SK-N-SH (cell line): Measurements from ENCODE around the gene SLC26A1.

Experiments
- ELF1 ChIP-seq: IDR thresholded peaks from 2 replicates; pipeline ENCODE4 v1.4.0; 2012
- EP300 ChIP-seq, 2 experiments: IDR thresholded peaks; 2 replicates each; pipeline versions ENCODE4 v1.4.0 to v1.6.1; 2012; ENCODE audit warnings: borderline replicate concordance in 1 of 2, low read depth in 1 of 2, low read length in 1 of 2
- FOXJ3 ChIP-seq: sonication (generic); formaldehyde crosslinking; IDR thresholded peaks from 2 replicates; pipeline ENCODE4 v1.5.1; 2020; ENCODE audit warnings: mild to moderate bottlenecking, missing genetic modification reagents
- GABPA ChIP-seq: IDR thresholded peaks from 2 replicates; pipeline ENCODE4 v1.4.0; 2012; ENCODE audit warnings: low read depth, mild to moderate bottlenecking
- MEF2A ChIP-seq: IDR thresholded peaks from 2 replicates; pipeline ENCODE4 v1.4.0; 2012; ENCODE audit warnings: low read depth, borderline replicate concordance
- NFIC ChIP-seq: IDR thresholded peaks from 2 replicates; pipeline ENCODE4 v1.4.0; 2012; ENCODE audit warnings: borderline replicate concordance
- POLR2AphosphoS5 ChIP-seq: IDR thresholded peaks from 2 replicates; pipeline ENCODE4 v1.6.1; 2012; ENCODE audit warnings: low read depth, low read length
- RAD21 ChIP-seq: IDR thresholded peaks from 2 replicates; pipeline ENCODE4 v1.6.1; 2012; ENCODE audit warnings: mild to moderate bottlenecking, low read length
- TAF1 ChIP-seq: IDR thresholded peaks from 2 replicates; pipeline ENCODE4 v1.6.1; 2012; ENCODE audit warnings: low read depth, mild to moderate bottlenecking, low read length, moderate library complexity, borderline replicate concordance
- TEAD4 ChIP-seq: IDR thresholded peaks from 2 replicates; pipeline ENCODE4 v1.4.0; 2012; ENCODE audit warnings: mild to moderate bottlenecking, borderline replicate concordance; ENCODE audit not compliant: insufficient read depth
- YY1 ChIP-seq: IDR thresholded peaks from 2 replicates; pipeline ENCODE4 v1.4.0; 2012; ENCODE audit warnings: low read depth, mild to moderate bottlenecking
- TF ChIP-seq, protein P1 (sequence below): fragments of 200-600 bp; sonication (generic); IDR thresholded peaks from 2 replicates; pipeline ENCODE4 v1.6.1; 2017; ENCODE audit warnings: antibody characterized with exemption, mild to moderate bottlenecking, moderate library complexity
- TF ChIP-seq, protein P2 (sequence below): IDR thresholded peaks from 2 replicates; pipeline ENCODE4 v1.4.0; 2012; ENCODE audit warnings: low read depth

DNA sequence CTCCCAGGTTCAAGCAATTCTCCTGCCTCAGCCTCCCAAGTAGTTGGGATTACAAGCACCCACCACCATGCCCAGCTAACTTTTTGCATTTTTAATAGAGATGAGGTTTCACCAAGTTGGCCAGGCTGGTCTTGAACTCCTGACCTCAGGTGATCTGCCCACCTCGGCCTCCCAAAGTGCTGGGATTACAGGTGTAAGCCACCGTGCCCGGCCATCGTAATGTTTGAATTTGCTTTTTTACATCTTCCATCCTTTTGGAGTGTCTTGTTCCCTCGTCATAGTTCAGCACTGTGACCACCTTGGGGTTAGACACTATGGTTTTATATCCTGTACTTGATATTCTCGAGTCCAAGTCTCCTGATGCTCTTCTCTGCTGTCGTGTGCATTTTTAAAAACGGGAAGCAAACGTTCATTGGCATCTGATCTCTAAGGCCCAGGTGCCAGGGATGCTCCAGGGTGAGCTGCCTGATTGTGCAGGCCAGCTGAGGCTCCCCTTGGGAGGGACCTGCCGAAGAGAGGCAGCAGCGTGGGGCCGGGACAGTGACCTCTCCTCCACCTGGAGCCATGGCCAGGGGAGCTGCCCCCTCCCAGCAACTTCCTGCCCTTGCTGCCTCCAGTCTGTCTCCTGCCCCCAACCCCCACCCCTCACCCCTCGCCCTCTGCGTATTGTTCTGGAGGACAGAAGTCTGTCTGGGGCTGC, 36.5 kb downstream of the SLC26A1 start:
- TF ChIP-seq, protein P1, sequence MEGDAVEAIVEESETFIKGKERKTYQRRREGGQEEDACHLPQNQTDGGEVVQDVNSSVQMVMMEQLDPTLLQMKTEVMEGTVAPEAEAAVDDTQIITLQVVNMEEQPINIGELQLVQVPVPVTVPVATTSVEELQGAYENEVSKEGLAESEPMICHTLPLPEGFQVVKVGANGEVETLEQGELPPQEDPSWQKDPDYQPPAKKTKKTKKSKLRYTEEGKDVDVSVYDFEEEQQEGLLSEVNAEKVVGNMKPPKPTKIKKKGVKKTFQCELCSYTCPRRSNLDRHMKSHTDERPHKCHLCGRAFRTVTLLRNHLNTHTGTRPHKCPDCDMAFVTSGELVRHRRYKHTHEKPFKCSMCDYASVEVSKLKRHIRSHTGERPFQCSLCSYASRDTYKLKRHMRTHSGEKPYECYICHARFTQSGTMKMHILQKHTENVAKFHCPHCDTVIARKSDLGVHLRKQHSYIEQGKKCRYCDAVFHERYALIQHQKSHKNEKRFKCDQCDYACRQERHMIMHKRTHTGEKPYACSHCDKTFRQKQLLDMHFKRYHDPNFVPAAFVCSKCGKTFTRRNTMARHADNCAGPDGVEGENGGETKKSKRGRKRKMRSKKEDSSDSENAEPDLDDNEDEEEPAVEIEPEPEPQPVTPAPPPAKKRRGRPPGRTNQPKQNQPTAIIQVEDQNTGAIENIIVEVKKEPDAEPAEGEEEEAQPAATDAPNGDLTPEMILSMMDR = no peak
- TF ChIP-seq FOXJ3 (CRISPR knock-in tag) (no peak), TEAD4 (no peak), MEF2A (no peak), NFIC (no peak), POLR2AphosphoS5 (no peak), TAF1 (no peak), GABPA (no peak), EP300 (IDR thresholded peaks at IDR 0.05; ENCODE audit: borderline replicate concordance in 1 of 2, low read depth in 1 of 2, low read length in 1 of 2) (no peak), RAD21 (no peak), ELF1 (no peak), YY1 (no peak)
- TF ChIP-seq, protein P2, sequence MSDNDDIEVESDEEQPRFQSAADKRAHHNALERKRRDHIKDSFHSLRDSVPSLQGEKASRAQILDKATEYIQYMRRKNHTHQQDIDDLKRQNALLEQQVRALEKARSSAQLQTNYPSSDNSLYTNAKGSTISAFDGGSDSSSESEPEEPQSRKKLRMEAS = no peak
